H7 (cell line): ENCODE measurements around the gene EIF4E2. TPM values are rescaled to one million over a fixed set of nuclear protein-coding genes. Genes with fewer than 3 reads are reported as not detected.
"Not testable (repeated sequence)": the region's sequence is repeated elsewhere in the genome, so short reads cannot be mapped to it uniquely, and the experiment has no call there.

Source experiments
- DNase-seq: peaks from one replicate; pipeline ENCODE4 v3.0.0; 2012
- H3K27me3 ChIP-seq: 2 replicates; pipeline ENCODE4 v1.6.0; 2011; ENCODE audit warnings: mild to moderate bottlenecking, low read length; ENCODE audit not compliant: control insufficient read depth, insufficient read depth
- H3K36me3 ChIP-seq: replicated peaks from 2 replicates; pipeline ENCODE4 v1.5.1; 2011; ENCODE audit warnings: low read length; ENCODE audit not compliant: control insufficient read depth, insufficient read depth
- H3K4me3 ChIP-seq: 2 replicates; pipeline ENCODE4 v1.5.1; 2011; ENCODE audit warnings: low read depth, mild to moderate bottlenecking, control low read depth, low read length, moderate library complexity; ENCODE audit not compliant: insufficient read depth
- total RNA-seq: library from RNA; depleted of rRNA; stranded (reverse); fragments of >200 nt; shearing (Covaris generic); gene quantifications from 2 replicates; pipeline ENCODE4 v1.2.3, GENCODE V29; 2014

Gene EIF4E2
- total RNA-seq, 1 experiment from 2014 or later, result 64.6 TPM

DNA sequence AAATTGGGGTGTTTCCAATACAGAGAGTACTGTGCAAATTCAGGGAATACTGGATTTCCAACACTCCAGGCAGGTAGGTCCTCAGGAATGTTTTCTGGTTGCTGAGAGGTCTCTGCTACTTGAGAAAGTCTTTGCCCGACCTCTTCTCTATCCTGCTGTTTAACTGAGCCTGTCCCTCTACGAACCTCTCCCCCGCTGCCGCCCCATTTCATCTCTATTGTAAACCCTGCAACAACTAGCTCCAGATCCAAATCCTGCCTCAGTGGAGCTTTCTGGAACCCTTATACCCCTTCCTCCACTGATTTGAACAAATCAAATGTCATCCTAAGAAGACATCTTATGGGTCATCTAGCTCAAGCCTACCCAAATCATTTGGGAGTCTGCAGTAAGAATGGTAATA lies 1.3 kb downstream of the EIF4E2 start:
- Histone ChIP-seq H3K27me3 (no peaks in the 10 kb centered on the region), H3K4me3 (no peak overlapping the region), H3K36me3 (peaks cover 1% of the 10 kb centered on the region)
- DNase-seq, result no peak

- no peak for DNase-seq
- no peak overlapping the region for H3K4me3 ChIP-seq
- H3K36me3 ChIP-seq, result peaks cover 9% of the 10 kb centered on the region
- H3K27me3 ChIP-seq, result no peaks in the 10 kb centered on the region
Observed at GRCh38 chr2:232556426-232556825, 5.9 kb downstream of the EIF4E2 start.

DNA sequence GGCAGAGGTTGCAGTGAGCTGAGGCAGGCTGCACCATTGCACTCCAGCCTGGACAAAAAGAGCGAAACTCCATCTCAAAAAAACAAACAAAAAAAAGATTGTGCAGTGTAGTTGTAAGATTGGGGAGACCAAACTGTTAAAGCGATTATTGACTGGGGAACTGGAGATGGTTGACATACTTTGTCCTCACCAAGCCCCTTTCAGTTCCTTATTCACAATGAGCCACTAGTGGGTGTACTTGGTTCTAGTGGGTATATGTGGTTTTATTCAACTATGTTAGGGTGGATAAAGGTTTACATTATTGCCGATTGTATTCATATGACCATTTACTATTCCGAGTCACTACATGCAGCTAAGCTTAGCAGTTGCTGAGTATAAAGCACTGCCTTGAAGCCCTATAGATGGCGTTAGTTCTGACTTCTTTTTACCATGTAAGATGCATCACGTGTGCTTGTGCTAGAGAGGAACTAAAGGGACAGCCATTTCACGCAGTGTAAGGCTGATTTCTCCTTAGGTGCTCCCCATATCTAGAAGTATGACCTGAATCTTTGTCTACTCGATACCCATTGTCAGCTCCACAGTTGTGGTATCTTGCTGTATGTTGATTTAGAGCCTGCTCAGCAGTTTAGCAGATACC lies 12.1 kb downstream of the EIF4E2 start:
- H3K36me3 ChIP-seq, result peaks cover 21% of the 10 kb centered on the region
- no peaks in the 10 kb centered on the region for H3K27me3 ChIP-seq
- H3K4me3 ChIP-seq, result no peak overlapping the region
- no peak for DNase-seq

DNA sequence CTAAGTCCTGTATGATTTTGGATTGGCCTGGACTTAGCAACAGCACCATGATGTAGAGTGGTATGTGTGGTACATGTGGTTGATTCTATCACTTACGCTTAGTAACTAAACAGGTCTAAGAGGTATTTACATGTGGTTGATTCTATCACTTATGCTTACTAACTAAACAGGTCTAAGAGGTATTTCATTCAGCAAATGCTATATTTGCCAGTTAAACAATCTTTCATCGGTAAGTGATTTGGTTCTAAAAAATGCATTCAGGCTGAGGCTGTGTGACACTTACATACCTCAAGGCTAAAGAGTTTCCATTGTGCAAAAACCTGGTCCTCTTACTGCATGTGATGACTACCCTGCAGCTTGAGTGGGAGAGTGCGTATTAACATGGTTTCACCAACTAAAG lies 13.1 kb downstream of the EIF4E2 start:
- no peak for DNase-seq
- Histone ChIP-seq H3K27me3 (no peaks in the 10 kb centered on the region), H3K36me3 (peaks cover 26% of the 10 kb centered on the region), H3K4me3 (no peak overlapping the region)

DNA sequence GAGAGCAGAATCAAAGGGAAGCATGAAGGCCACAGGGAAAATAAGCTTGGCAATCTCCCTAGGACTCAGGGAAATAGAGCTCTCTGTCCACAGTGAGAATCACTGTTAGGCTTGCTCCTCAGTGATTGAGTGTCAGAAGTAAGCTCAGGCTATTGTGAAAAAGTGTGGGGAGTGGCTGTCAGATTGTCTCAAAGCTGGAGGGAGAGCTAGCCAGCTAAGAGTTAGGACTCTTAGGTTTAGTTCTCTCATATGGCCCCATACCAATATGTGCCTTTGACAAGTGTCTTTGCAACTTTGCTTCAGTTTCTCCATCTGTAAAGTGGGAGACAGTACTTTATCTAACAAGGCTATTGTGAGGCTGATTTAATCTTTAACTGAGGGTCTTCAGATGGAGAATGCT lies 17.2 kb downstream of the EIF4E2 start:
- DNase-seq, result no peak
- Histone ChIP-seq H3K36me3 (peaks cover 40% of the 10 kb centered on the region), H3K4me3 (no peak overlapping the region)

DNA sequence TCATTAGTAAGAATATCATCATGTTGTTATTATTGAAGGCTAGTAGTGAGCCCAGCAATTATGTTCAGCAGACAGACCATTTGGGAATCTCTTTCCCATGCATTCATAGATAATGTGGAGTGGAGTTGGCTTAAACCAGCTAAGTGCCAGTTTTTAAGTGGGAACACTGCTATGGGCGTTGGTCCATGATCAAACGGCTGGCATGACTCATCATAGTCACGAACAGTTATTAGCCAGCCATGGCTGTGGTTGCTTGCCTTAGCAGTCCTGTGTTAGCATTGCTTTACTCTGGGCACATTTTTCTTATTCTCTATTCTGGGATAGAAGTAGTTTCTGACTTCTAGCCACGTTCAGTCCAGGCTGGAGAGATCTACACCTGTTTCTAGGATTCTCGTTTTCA lies 17.7 kb downstream of the EIF4E2 start:
- Histone ChIP-seq H3K36me3 (peaks cover 41% of the 10 kb centered on the region), H3K4me3 (no peak overlapping the region), H3K27me3 (no peaks in the 10 kb centered on the region)
- DNase-seq, result no peak

More for the DNA sequence above, 17.2 kb downstream of the EIF4E2 start:
- H3K27me3 ChIP-seq, result no peaks in the 10 kb centered on the region

GRCh38 chr2:232569541-232569940 lies 19.1 kb downstream of the EIF4E2 start:
- no peak overlapping the region for H3K4me3 ChIP-seq
- peaks cover 37% of the 10 kb centered on the region for H3K36me3 ChIP-seq
- DNase-seq, result no peak

DNA sequence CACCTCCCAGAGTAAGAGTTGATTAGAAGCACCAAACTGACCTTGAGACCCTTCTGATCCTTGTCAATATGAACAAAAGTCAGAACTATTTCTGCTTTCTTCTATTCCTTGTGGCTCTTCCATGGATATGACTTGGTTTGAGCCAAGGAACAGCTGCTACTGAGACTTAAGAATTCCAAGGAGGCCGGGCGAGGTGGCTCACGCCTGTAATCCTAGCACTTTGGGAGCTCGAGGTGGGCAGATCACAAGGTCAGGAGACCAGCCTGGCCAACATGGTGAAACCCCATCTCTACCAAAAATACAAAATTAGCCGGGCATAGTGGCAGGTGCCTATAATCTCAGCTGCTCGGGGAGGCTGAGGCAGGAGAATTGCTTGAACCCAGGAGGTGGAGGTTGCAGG lies 20.0 kb downstream of the EIF4E2 start:
- H3K27me3 ChIP-seq, DNase-seq, H3K4me3 ChIP-seq: not testable (repeated sequence)
- H3K36me3 ChIP-seq, result peaks cover 35% of the 10 kb centered on the region

More at GRCh38 chr2:232569541-232569940, 19.1 kb downstream of the EIF4E2 start:
- H3K27me3 ChIP-seq, result no peaks in the 10 kb centered on the region

- Histone ChIP-seq H3K36me3 (peaks cover 35% of the 10 kb centered on the region), H3K4me3 (no peak overlapping the region), H3K27me3 (no peaks in the 10 kb centered on the region)
- no peak for DNase-seq
Observed at GRCh38 chr2:232571026-232571474, 20.6 kb downstream of the EIF4E2 start.

DNA sequence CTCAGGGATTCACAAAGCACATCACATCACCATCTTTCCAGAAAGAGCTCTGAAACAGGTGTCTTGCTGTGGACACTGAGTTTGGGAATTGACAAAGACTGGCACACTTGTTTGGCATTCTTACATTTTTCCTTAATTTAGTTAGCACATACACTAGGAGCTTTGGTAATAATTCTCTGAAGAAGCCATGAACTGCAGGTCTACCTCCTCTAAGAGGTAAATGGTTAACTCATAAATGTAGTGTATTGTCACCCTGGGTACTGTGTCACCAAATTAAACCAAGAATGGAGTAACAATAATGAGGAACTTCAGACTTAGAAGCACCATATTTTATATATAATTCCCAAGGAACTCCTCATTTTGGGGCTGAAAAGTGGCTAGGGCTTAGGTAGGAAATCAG lies 22.6 kb downstream of the EIF4E2 start:
- no peak overlapping the region for H3K4me3 ChIP-seq
- DNase-seq, result no peak
- peaks cover 20% of the 10 kb centered on the region for H3K36me3 ChIP-seq
- H3K27me3 ChIP-seq, result no peaks in the 10 kb centered on the region

GRCh38 chr2:232573771-232574435 lies 23.4 kb downstream of the EIF4E2 start:
- Histone ChIP-seq H3K4me3 (no peak overlapping the region), H3K36me3 (peaks cover 19% of the 10 kb centered on the region), H3K27me3 (no peaks in the 10 kb centered on the region)
- no peak for DNase-seq

DNA sequence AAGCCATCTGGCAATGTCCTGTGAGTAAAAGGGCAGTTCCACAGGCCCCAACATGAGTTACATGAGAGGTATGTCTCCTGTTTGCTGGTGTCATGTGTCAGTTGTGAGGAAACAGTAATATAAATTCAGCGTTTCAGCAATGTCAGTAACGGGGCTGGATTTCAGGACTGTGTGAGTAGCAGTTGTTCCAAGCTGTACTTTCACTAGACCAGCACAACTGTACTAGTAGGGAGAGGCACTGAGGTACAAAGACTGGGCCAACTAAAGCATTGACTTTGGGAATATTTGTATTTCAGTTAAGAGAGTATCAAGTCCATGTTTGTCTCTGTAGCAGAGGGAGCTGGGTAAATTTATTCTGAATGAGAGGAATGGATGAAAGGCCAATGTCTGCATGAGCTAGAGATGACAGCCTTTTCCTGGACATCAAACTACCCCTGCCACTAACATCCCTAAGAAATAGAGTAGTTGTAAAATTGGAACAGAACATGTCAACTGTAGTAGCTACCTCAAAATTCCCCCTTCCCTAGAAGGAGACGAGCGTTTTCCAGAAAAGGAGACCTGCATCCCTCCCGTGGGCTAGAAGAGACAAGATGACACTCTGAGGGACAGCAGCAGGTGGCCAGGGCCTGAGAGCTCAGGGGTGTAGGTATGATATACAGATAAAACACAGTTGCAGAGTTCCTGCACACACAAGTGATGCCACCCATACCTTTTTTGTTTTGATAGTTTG lies 24.4 kb downstream of the EIF4E2 start:
- DNase-seq, result no peak
- Histone ChIP-seq H3K36me3 (peaks cover 11% of the 10 kb centered on the region), H3K4me3 (no peak overlapping the region), H3K27me3 (no peaks in the 10 kb centered on the region)

DNA sequence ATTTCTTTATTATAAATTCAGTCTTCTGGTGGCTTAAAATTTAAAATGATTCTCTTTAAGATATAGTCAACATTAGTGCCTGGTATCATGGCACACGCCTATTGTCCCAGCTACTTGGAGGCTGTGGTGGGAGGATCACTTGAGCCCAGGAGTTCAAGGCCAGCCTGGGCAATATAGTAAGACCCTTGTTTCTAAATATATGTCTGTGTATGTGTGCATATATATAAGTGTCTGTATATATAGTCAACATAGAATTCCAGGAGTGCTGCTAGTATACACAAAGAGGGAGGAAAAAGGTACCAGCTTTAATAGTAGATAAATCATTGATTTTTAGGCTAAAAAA lies 24.9 kb downstream of the EIF4E2 start:
- H3K36me3 ChIP-seq, result peaks cover 10% of the 10 kb centered on the region
- DNase-seq, result no peak

GRCh38 chr2:232576995-232577394 lies 26.5 kb downstream of the EIF4E2 start:
- no peak for DNase-seq
- H3K27me3 ChIP-seq, result no peaks in the 10 kb centered on the region
- H3K4me3 ChIP-seq, result no peak overlapping the region
- H3K36me3 ChIP-seq, result peaks cover 6% of the 10 kb centered on the region

More for the DNA sequence above, 24.9 kb downstream of the EIF4E2 start:
- Histone ChIP-seq H3K27me3 (no peaks in the 10 kb centered on the region), H3K4me3 (no peak overlapping the region)

DNA sequence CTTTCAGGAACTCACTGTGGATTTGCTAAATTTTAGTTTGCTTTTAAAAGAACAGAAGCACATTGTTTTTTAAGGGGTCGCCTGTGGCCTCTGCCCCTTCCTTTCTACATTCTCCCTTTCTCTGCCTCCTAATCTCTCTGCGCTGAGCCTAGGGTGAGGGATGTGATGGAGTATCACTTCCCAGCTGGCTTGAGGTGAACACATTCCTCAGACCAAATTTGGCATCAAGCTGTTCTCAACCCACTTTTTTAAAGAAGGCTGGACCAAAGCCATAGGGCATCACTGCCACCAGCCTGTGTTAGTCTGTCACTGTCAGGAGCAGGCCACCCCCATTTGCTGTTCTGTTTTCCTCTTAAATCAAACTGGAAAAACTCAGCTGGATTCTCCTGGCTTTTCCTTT lies 27.4 kb downstream of the EIF4E2 start:
- Histone ChIP-seq H3K36me3 (peaks cover 2% of the 10 kb centered on the region), H3K27me3 (no peaks in the 10 kb centered on the region), H3K4me3 (no peak overlapping the region)
- no peak for DNase-seq
